Body of pancreas (tissue), 4 donors: Measurements from ENCODE around the gene PRKD1.

ENCODE experiments used
- CTCF ChIP-seq, 7 experiments: fragments of 450-650 bp in 4 of 7; fragments of 200-600 bp in 3 of 7; sonication (generic) in 3 of 7; IDR thresholded peaks; one replicate each; pipeline ENCODE4 v1.5.1; 2016 to 2019; ENCODE audit warnings: antibody characterized with exemption in 7 of 7
- POLR2A ChIP-seq, 3 donors: fragments of 450-650 bp; IDR thresholded peaks; one replicate each; pipeline ENCODE4 v1.6.1; 2016; ENCODE audit warnings: antibody characterized with exemption in 3 of 3, mild to moderate bottlenecking in 2 of 3

GRCh38 chr14:29687071-29687765, 240.4 kb downstream of the PRKD1 start:
- TF ChIP-seq POLR2A (IDR thresholded peaks at IDR 0.05) (no peak), CTCF (IDR thresholded peaks at IDR 0.05) (no peak)
